Measurements from ENCODE around the gene PER2.

- peak in 3 of 6 experiments; percentile 36 to 39 (median 36) for TF ChIP-seq CTCF (IDR thresholded peaks at IDR 0.05)
- TF ChIP-seq POLR2A (IDR thresholded peaks at IDR 0.05): peak in 1 of 2 donors; percentile 8
Observed at GRCh38 chr2:238285653-238286082, 2.7 kb downstream of the PER2 start.
